HEK293T (cell line): ENCODE measurements around the gene CDHR2.

Experiments used
- BHLHE40 ChIP-seq: fragments of 450-650 bp; IDR thresholded peaks from 2 replicates; pipeline ENCODE4 v1.6.1; 2016; ENCODE audit warnings: mild to moderate bottlenecking, moderate library complexity, borderline replicate concordance
- ELF4 ChIP-seq: fragments of 450-650 bp; IDR thresholded peaks from 2 replicates; pipeline ENCODE4 v1.6.1; 2017; ENCODE audit warnings: antibody characterized with exemption
- FOXA1 ChIP-seq: fragments of 450-650 bp; IDR thresholded peaks from 2 replicates; pipeline ENCODE4 v1.6.1; 2016; ENCODE audit warnings: mild to moderate bottlenecking
- FOXM1 ChIP-seq: fragments of 450-650 bp; IDR thresholded peaks from 2 replicates; pipeline ENCODE4 v1.6.1; 2017; ENCODE audit warnings: mild to moderate bottlenecking, borderline replicate concordance
- SP1 ChIP-seq: fragments of 450-650 bp; IDR thresholded peaks from 2 replicates; pipeline ENCODE4 v1.6.1; 2017
- TARDBP ChIP-seq: fragments of 450-650 bp; IDR thresholded peaks from 2 replicates; pipeline ENCODE4 v1.6.1; 2016
- ZNF384 ChIP-seq: fragments of 450-650 bp; IDR thresholded peaks from 2 replicates; pipeline ENCODE4 v1.6.1; 2016

GRCh38 chr5:176540476-176540899 is 8.7 kb upstream of the CDHR2 start:
- no peak for TF ChIP-seq BHLHE40
- no peak for TF ChIP-seq TARDBP
- TF ChIP-seq FOXM1, result no peak
- TF ChIP-seq SP1, result no peak
- TF ChIP-seq ZNF384, result no peak
- TF ChIP-seq ELF4, result no peak
- no peak for TF ChIP-seq FOXA1
